UCSD-AML1 (cell line): ENCODE results near the gene PRAMEF5.
"Not testable (repeated sequence)": the region's sequence is repeated elsewhere in the genome, so short reads cannot be mapped to it uniquely, and the experiment has no call there.

ENCODE experiments used
- DNase-seq: peaks from one replicate; lab custom pipeline; 2025; ENCODE audit not compliant: unreplicated experiment; lab: John Stamatoyannopoulos, UW

Gene PRAMEF5

DNA sequence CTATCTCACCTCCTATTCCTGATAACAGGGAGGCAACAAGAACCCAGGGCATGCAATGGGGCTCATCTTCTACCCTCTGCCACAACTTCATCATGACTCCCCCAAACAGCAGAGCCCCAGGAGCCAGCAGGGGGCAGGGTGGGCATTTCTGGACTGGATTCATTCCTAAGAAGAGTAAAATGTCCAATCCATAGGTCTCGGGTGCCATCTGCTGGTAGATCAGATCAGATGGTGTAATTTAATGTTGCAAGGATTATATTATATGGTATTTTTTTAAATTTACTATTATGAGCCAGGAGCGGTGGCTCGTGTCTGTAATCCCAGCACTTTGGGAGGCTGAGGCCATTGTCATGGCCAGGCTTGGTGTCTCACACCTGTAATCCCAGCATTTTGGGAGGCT lies 11.1 kb downstream of the PRAMEF5 start:
- DNase-seq = not testable (repeated sequence)

DNA sequence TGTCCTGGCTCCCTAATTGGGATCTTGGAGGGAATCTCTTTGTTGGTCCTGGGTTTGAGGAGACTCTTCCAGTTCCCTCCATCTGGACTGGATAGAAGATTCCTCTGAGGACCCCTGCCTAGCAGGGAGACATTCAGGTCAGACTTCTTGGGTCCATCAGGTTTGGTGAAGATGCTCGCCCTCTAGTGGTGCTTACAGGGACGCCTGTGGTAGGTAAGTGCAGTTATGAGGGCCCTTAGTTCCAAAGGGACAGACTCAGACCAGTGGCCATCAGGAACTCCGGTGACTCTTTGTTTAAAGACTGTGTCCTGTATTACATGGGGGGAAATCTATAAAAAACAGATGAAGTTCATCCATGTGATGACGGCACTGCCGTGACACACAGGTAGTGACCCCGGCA lies 23.0 kb downstream of the PRAMEF5 start:
- not testable (repeated sequence) for DNase-seq

DNA sequence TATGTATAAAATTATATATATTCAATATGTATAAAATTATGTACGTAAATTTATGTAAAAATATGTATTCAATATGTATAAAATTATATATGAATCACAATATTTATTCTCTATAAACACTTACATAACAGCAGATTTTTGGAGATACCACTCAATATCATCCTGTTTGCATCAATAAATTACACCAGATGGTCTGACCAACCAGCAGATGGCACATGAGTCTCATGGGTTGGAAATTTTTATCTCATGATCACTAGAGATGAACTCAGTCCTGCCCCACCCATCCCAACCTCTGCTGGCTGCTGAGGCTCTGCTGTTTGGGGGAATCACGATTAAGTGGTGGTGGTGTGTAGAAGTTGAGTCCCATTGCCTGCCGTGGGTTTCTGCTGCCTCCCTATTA lies 25.6 kb downstream of the PRAMEF5 start:
- not testable (repeated sequence) for DNase-seq

DNA sequence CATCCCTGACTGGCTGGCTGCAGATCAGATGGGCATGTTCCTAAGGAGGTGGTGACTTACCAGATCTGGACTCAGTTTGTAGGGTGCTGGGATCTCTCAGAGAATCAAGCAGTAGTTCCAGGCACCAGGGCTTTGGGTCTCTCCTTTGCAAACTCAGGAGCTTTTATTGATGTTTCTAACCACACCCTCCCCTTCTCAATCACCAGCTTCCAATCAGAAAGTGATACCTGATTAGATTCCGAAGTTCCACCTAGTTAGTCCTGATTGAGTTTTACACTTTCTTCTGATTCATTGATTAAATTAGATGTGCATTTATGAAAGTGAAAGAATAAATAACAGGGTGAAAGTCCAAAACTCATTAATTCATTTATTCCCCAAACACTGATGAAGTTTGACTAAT lies 31.0 kb downstream of the PRAMEF5 start, which contains the start of gene PRAMEF8:
TSS of gene PRAMEF8 (minus strand) at position 101 of the 400 bp plus-strand sequence. CDS start 1,046 bp downstream, outside the sequence.
- not testable (repeated sequence) for DNase-seq

DNA sequence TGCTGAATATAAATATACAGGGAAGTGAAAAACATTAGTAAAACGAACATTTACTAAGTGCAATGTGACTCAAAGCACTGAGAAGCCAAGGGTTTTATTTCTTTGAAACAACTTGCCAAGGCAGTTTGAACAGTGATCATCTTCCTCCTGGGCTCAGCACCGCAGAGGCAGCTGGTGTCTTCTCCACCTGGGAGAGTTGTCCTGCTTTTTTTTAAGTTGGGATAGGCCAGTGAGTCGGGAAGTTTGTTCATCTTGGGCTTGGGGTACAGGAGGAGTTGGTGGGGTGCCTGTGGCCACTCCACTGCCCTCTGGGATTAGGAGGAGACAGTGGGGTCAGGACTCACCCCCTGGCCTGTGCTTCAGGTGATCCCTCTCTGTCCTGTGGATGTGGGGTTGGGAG lies 35.0 kb downstream of the PRAMEF5 start:
- not testable (repeated sequence) for DNase-seq

DNA sequence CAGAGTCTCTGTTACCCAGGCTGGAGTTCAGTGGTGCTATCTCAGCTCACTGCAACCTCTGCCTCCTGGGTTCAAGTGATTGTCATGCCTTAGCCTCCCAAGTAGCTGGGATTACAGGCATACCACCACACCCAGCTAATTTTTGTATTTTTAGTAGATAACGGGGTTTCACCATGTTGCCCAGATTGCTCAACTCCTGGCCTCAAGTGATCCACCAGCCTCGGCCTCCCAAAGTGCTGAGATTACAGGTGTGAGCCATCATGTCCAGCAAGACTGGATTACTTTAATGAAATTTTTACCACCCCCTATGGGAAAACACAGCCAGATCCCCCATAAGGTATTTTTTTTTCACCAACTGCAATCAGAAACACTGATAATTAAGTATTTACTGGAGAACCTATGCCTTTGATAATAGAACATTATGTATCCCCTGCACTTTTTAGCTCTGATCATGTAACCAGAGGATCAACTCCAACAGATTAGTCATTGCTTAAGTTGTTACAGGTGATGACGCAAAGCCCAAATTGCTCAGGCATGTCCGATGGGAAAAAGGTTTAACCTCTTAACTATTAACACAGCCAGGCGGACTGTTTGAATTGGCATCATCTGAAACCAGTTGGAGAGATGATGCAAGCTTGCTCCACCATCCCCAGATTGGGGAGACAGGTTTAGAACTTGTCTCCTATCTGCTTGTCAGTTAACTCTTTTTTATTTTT lies 43.4 kb downstream of the PRAMEF5 start:
- DNase-seq = not testable (repeated sequence)

DNA sequence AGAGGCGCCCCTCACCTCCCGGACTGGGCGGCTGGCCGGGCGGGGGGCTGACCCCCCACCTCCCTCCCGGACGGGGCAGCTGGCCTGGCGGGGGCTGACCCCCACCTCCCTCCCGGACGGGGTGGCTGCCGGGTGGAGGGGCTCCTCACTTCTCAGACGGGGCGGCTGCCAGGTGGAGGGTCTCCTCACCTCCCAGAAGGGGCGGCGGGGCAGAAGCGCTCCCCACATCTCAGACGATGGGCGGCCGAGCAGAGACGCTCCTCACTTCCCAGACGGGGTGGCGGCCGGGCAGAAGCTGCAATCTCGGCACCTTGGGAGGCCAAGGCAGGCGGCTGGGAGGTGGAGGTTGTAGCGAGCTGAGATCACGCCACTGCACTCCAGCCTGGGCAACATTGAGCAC lies 44.7 kb downstream of the PRAMEF5 start:
- DNase-seq = not testable (repeated sequence)

DNA sequence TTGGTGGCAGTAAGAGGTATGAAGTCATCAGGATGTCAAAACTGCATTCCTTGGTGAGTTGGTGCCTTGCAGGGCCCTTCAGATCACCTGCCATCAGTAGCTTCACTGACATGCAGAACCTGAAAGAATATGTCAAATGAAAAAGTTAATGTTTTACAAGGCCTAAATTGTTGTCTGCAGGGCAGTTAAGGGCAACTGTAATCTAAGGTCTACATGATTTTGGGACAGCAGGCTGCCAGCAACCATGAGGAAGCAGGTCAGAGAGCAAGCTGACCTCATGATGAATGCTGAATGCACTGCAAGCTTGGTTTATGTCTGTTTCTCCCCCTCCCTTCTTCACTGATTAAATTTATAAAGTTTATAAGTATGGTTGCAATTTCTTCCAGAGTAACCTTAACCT lies 48.2 kb downstream of the PRAMEF5 start:
- DNase-seq = not testable (repeated sequence)

DNA sequence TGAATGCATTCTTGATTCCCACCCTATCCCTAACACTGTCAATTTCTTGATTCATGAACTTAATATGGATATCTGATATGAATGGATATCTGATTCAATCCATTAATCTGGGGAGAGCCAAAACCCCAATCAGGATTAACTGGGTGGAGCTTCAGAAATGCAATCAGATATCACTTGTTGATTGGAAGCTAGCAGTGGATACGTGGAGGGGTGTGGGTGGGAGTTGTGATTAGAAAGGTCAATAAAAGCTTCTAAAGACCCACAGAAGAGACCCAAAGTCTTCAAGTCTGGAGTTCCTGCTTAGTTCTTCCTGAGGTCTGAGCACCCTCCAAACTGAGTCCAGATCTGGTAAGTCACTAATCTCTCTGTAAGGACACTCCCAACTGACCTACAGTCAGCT lies 49.2 kb downstream of the PRAMEF5 start, which contains the start of gene PRAMEF33:
TSS of gene PRAMEF33 (plus strand) at position 301 of the 400 bp plus-strand sequence. CDS start 2,416 bp downstream, outside the sequence.
- not testable (repeated sequence) for DNase-seq
